Endothelial cell of umbilical vein (primary cell): ENCODE measurements around the gene CCS. TPM values are rescaled to one million over a fixed set of nuclear protein-coding genes. Genes with fewer than 3 reads are reported as not detected.

ENCODE experiments used
- Bru-seq: library from RNA; stranded (reverse); fragments of 400-500 nt; gene quantifications from one replicate; lab custom pipeline; 2021; lab: Mats Ljungman, UMichigan
- BruChase-seq, 2 experiments: library from RNA; stranded (reverse); fragments of 400-500 nt; gene quantifications; one replicate each; lab custom pipeline; 2021; lab: Mats Ljungman, UMichigan
- BruUV-seq: library from RNA; stranded (reverse); fragments of 400-500 nt; replicated peaks from 2 replicates; lab custom pipeline; 2021; lab: Mats Ljungman, UMichigan
- CTCF ChIA-PET: fragments of 300-600, 350-600 bp; sonication (Branson Sonifier 250); formaldehyde crosslinking; loops from one replicate; lab custom pipeline; 2021; ENCODE audit warnings: antibody characterized with exemption, inconsistent platforms; lab: Charles Lee
- POLR2A ChIA-PET: fragments of 300-600, 350-600 bp; sonication (Branson Sonifier 250); formaldehyde crosslinking; loops from one replicate; lab custom pipeline; 2021; ENCODE audit warnings: antibody characterized with exemption, inconsistent platforms; lab: Charles Lee
- DNase-seq: peaks from one replicate; pipeline ENCODE4 v3.0.0-alpha.2; 2011; ENCODE audit warnings: low read depth, low spot score
- FAIRE-seq: peaks from 2 replicates; lab custom pipeline; 2011; peaks lifted over from hg19 to GRCh38; lab: Jason Lieb, UNC
- H2AFZ ChIP-seq: 2 replicates; pipeline ENCODE4 v1.6.0; 2012; ENCODE audit warnings: low read depth, low read length, control low read depth, inconsistent platforms
- H3K27ac ChIP-seq: 2 replicates; pipeline ENCODE4 v1.5.1; 2011; ENCODE audit warnings: low read depth, mild to moderate bottlenecking, control low read depth, low read length, moderate library complexity; ENCODE audit not compliant: insufficient read depth
- H3K27me3 ChIP-seq, 2 experiments: 2 replicates each; pipeline versions ENCODE4 v1.6.0 to v1.6.1; 2011; ENCODE audit warnings: low read length in 2 of 2, mixed read lengths in 1 of 2; ENCODE audit not compliant: control insufficient read depth in 2 of 2, insufficient read depth in 2 of 2
- H3K36me3 ChIP-seq, 2 experiments: 2 replicates in 1 of 2; 3 replicates in 1 of 2; pipeline ENCODE4 v1.5.1; 2011; ENCODE audit warnings: low read length in 2 of 2, mild to moderate bottlenecking in 1 of 2, moderate library complexity in 1 of 2; ENCODE audit not compliant: control insufficient read depth in 2 of 2, insufficient read depth in 2 of 2; ENCODE audit errors: extremely low read depth in 1 of 2
- H3K4me1 ChIP-seq: 3 replicates; pipeline ENCODE4 v1.5.1; 2011; ENCODE audit warnings: mild to moderate bottlenecking, low read length; ENCODE audit not compliant: control insufficient read depth, insufficient read depth; ENCODE audit errors: extremely low read depth
- H3K4me2 ChIP-seq: 2 replicates; pipeline ENCODE4 v1.6.1; 2011; ENCODE audit warnings: low read length, control low read depth, mixed read lengths; ENCODE audit not compliant: insufficient read depth
- H3K4me3 ChIP-seq, 3 experiments: fragments of 200-600 bp in 1 of 3; sonication (generic), shearing (Covaris generic) in 1 of 3; replicated peaks in 1 of 3; 2 replicates each; pipeline ENCODE4 v1.5.1; 2011 to 2016; ENCODE audit warnings: control low read depth in 3 of 3, low read length in 3 of 3, mild to moderate bottlenecking in 2 of 3, inconsistent platforms in 1 of 3, low read depth in 1 of 3, moderate library complexity in 1 of 3; ENCODE audit not compliant: insufficient read depth in 1 of 3
- H3K79me2 ChIP-seq: 2 replicates; pipeline ENCODE4 v1.6.0; 2012; ENCODE audit warnings: low read length, inconsistent platforms; ENCODE audit not compliant: control insufficient read depth, insufficient read depth
- H3K9ac ChIP-seq: replicated peaks from 2 replicates; pipeline ENCODE3; 2011; ENCODE audit warnings: low read length, control low read depth; ENCODE audit not compliant: insufficient read depth; ENCODE audit errors: extremely low read depth
- H3K9me1 ChIP-seq: replicated peaks from 3 replicates; pipeline ENCODE4 v1.6.0; 2011; ENCODE audit warnings: mild to moderate bottlenecking, low read length; ENCODE audit not compliant: control insufficient read depth, insufficient read depth; ENCODE audit errors: extremely low read depth
- H3K9me3 ChIP-seq: replicated peaks from 2 replicates; pipeline ENCODE4 v1.5.1; 2012; ENCODE audit warnings: low read length, inconsistent platforms; ENCODE audit not compliant: control insufficient read depth, insufficient read depth
- H4K20me1 ChIP-seq: replicated peaks from 2 replicates; pipeline ENCODE3; 2011; ENCODE audit warnings: mild to moderate bottlenecking, low read length; ENCODE audit not compliant: control insufficient read depth, insufficient read depth; ENCODE audit errors: extremely low read depth
- JUN ChIP-seq: IDR thresholded peaks from 2 replicates; pipeline ENCODE4 v1.6.1; 2011; ENCODE audit warnings: borderline replicate concordance, low read depth; ENCODE audit not compliant: insufficient read length, insufficient read depth
- POLR2A ChIP-seq: IDR thresholded peaks from 2 replicates; pipeline ENCODE4 v1.6.1; 2012; ENCODE audit warnings: low read depth, mild to moderate bottlenecking, control low read depth, low read length
- POLR2AphosphoS5 ChIP-seq: IDR thresholded peaks from 2 replicates; pipeline ENCODE4 v1.6.1; 2012; ENCODE audit warnings: low read depth, mild to moderate bottlenecking, control low read depth, low read length, moderate library complexity; ENCODE audit not compliant: insufficient read depth
- dilution Hi-C: fragments of 300-500 bp; cut with MboI; formaldehyde crosslinking; loops from one replicate; pipeline ENCODE4 v1.15.0; 2019; ENCODE audit warnings: low sequenced_read_pairs; ENCODE audit not compliant: extremely low pct_ligation_motif_present
- intact Hi-C: fragments of 100-400 bp; cut with micrococcal nuclease; formaldehyde crosslinking; loops from one replicate; pipeline ENCODE4 v1.10.0; 2022
- long read RNA-seq: library from polyadenylated mRNA; stranded (forward); transcript quantifications from one replicate; pipeline ENCODE4 v2.0.0, GENCODE V29; 2021
- polyA minus RNA-seq, 3 experiments: library from RNA; depleted of rRNA, polyadenylated mRNA; stranded (reverse); fragments of >200 nt; gene quantifications; 1 replicate in 1 of 3; 2 replicates in 2 of 3; pipeline ENCODE4 v1.2.3, GENCODE V29; 2011
- polyA plus RNA-seq, 4 experiments: library from polyadenylated mRNA; depleted of rRNA in 3 of 4; stranded (reverse) in 3 of 4; unstranded in 1 of 4; fragments of >200 nt; gene quantifications; 2 replicates each; pipeline versions ENCODE4 v1.2.1 to v1.2.3, GENCODE V29; 2011 to 2012; ENCODE audit warnings: missing spikeins in 1 of 4
- total RNA-seq: library from RNA; stranded (reverse); gene quantifications from 2 replicates; pipeline ENCODE4 v1.2.3, GENCODE V29; 2021
- TF ChIP-seq, protein P1 (sequence below), 2 donors: IDR thresholded peaks; 1 replicate in 1 of 2; 2 replicates in 1 of 2; pipeline ENCODE4 v1.5.1; 2011; ENCODE audit warnings: low read length in 2 of 2, mild to moderate bottlenecking in 2 of 2, moderate library complexity in 2 of 2, control low read depth in 1 of 2, inconsistent platforms in 1 of 2, low read depth in 1 of 2; ENCODE audit not compliant: insufficient read depth in 1 of 2; ENCODE audit errors: extremely low read depth in 1 of 2

CCS gene, protein sequence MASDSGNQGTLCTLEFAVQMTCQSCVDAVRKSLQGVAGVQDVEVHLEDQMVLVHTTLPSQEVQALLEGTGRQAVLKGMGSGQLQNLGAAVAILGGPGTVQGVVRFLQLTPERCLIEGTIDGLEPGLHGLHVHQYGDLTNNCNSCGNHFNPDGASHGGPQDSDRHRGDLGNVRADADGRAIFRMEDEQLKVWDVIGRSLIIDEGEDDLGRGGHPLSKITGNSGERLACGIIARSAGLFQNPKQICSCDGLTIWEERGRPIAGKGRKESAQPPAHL
- total RNA-seq (37.2 and 38.7 TPM in 2 replicates), polyA plus RNA-seq (39.0 and 41.6 TPM in 2 replicates), polyA minus RNA-seq (22.4 and 28.8 TPM in 2 replicates), Bru-seq, nascent RNA (percentile 46 among the genes with signal in this experiment), BruChase-seq, experiment 1, labeled RNA remaining after a 6-hour chase (percentile 60 among the genes with signal in this experiment), BruChase-seq, experiment 2, labeled RNA remaining after a 2-hour chase (percentile 60 among the genes with signal in this experiment)
- 21.0 and 33.7 TPM in 2 replicates for polyA plus RNA-seq (2011; cell fraction: cytosol; rRNA removed)
- polyA plus RNA-seq (2011; cell fraction: nucleus; rRNA removed): 142 TPM in 2 replicates
- polyA plus RNA-seq (2012): 40.3 and 52.8 TPM in 2 replicates
- 23.0 TPM for polyA minus RNA-seq (2011; cell fraction: cytosol; rRNA and poly(A)+ RNA removed)
- 11.7 and 23.5 TPM in 2 replicates for polyA minus RNA-seq (2011; cell fraction: nucleus; rRNA and poly(A)+ RNA removed)
- long read RNA-seq, transcript CCS-209 (4 exons, 777 nt): minor isoform, 5 of 70 reads
- long read RNA-seq, transcript CCS-208 (8 exons, 1,430 nt): major isoform, 44 of 70 reads
- long read RNA-seq, partial matches to known transcripts: 8 of 70 reads
- long read RNA-seq, other reads (novel, unspliced or antisense): 9 of 70 reads

DNA sequence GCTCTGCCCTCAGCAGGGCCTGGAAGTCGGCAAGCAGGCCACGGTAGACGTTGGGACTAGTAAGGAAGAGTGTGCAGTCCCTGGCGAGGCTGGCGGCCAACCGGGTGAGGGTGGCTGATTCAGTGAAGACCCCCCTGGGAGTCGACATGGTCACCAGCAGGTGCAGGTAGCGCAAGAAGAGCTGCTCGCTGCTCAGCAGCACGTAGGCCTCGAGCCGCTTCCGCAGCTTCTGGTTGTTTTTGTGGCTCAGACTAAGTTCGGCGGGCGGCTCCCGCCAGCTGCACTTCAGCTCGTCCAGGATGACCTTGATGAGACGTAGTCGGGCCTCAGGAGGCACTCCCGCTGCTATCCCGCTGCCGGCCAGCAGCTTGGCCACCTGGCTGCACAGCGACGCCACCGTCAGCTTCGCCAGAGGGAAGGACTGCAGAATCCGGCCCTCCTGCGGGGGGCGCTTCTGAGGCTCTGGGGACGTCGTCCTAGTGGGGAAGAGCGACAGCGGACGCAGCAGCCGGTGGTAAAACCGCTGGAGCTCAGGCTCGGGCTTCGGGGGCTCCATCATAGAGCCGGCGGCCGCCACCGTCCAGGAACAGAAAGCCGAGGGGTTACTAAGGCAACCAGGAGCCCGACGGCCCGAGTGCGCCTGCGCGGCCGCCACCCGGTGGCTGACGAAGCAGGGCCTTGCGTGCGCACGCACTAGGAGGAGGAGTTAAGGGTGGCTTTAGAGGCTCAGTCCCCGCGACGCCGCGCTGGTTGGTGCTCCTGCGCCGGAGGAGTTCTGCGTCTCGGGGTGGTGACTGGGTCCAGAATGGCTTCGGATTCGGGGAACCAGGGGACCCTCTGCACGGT is at the start of gene CCS, which contains the start of gene CCDC87:
Gene CCS (plus strand): TSS at position 729 of the 846 bp plus-strand sequence. CDS start 77 bp downstream, at position 806.
Gene CCDC87 (minus strand): TSS at position 607 of the 846 bp plus-strand sequence. CDS start 48 bp downstream, at position 559.
- Histone ChIP-seq H3K4me3 (peak within 1 kb of the TSS; percentile 22 to 63 (median 60)), H3K9me3 (no peaks in the 10 kb centered on the region), H3K9me1 (no peaks in the 10 kb centered on the region), H3K27me3 (peaks cover 0 to 2% of the 10 kb centered on the region in 2 experiments), H3K9ac (peak within 1 kb of the TSS; percentile 59), H3K36me3 (no peaks in the 10 kb centered on the region), H3K4me1 (peaks cover 5% of the 10 kb centered on the region), H2AFZ (peak within 1 kb of the TSS; percentile 83), H3K79me2 (no peaks in the 10 kb centered on the region), H3K4me2 (peak within 1 kb of the TSS; percentile 65), H4K20me1 (no peaks in the 10 kb centered on the region), H3K27ac (no peak within 1 kb of the TSS)
- peak; percentile 97 for DNase-seq
- dilution Hi-C loops: no loop called here
- BruUV-seq: no TSS peak
- TF ChIP-seq JUN (no peak), POLR2A (peak; percentile 98), POLR2AphosphoS5 (peak; percentile 97)
- TF ChIP-seq, protein P1, sequence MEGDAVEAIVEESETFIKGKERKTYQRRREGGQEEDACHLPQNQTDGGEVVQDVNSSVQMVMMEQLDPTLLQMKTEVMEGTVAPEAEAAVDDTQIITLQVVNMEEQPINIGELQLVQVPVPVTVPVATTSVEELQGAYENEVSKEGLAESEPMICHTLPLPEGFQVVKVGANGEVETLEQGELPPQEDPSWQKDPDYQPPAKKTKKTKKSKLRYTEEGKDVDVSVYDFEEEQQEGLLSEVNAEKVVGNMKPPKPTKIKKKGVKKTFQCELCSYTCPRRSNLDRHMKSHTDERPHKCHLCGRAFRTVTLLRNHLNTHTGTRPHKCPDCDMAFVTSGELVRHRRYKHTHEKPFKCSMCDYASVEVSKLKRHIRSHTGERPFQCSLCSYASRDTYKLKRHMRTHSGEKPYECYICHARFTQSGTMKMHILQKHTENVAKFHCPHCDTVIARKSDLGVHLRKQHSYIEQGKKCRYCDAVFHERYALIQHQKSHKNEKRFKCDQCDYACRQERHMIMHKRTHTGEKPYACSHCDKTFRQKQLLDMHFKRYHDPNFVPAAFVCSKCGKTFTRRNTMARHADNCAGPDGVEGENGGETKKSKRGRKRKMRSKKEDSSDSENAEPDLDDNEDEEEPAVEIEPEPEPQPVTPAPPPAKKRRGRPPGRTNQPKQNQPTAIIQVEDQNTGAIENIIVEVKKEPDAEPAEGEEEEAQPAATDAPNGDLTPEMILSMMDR (IDR thresholded peaks at IDR 0.05; ENCODE audit: extremely low read depth in 1 of 2, insufficient read depth in 1 of 2, low read depth in 1 of 2, low read length in 2 of 2): peak; percentile 73 to 87
- POLR2A ChIA-PET: interaction anchor here (0.9 kb wide), 1 partner anchor 24 kb away, joined by 3 read pairs; no protein-coding TSS in a partner anchor
- intact Hi-C loops: loop anchor here (1.0 to 5.0 kb wide), 4 partner anchors 24 to 85 kb away; partner anchors contain the start of genes RBM14, RBM4 and RBM4B
- CTCF ChIA-PET: interaction anchor here (0.5 to 1.3 kb wide), 18 partner anchors 9 to 461 kb away, joined by 3 to 10 read pairs (median 4); partner anchors contain the start of genes CTSF, MRPL11, RBM14 and RBM4
- peak; percentile 96 for FAIRE-seq
